RWPE1 (cell line): ENCODE measurements around the gene CAMP.
A peak's percentile ranks its signal among the peaks of the same experiment; 100 is the strongest.
"Not testable (repeated sequence)": the region's sequence is repeated elsewhere in the genome, so short reads cannot be mapped to it uniquely, and the experiment has no call there.

Experiments used
- CTCF ChIA-PET: fragments of 350-600 bp; sonication (Branson Sonifier 250); formaldehyde crosslinking; extraction: SDS; loops from one replicate; lab custom pipeline; 2021; lab: Yijun Ruan, JAX
- POLR2A ChIA-PET: fragments of 400-600 bp; formaldehyde crosslinking; extraction: SDS; loops from one replicate; lab custom pipeline; 2020; ENCODE audit warnings: antibody characterized with exemption; ENCODE audit not compliant: low non-redundant PET; lab: Yijun Ruan, JAX
- DNase-seq: peaks from one replicate; pipeline ENCODE4 v3.0.0; 2012; ENCODE audit warnings: low spot score
- H3K27ac ChIP-seq: fragments of 450-650 bp; 2 replicates; pipeline ENCODE4 v1.5.1; 2017
- CTCF ChIP-seq: fragments of 450-650 bp; conservative IDR thresholded peaks from 2 replicates; pipeline ENCODE4 v1.5.1; 2017; ENCODE audit warnings: low read depth, mild to moderate bottlenecking

CAMP gene

GRCh38 chr3:48268381-48268935 lies 45.2 kb downstream of the CAMP start:
- no peak for TF ChIP-seq CTCF
- DNase-seq: peak; percentile 57
- peak overlapping the region; percentile 88 for H3K27ac ChIP-seq
- POLR2A ChIA-PET: interaction anchor here (1.0 kb wide), 1 partner anchor 11 kb away, joined by 3 read pairs; no protein-coding TSS in a partner anchor
- CTCF ChIA-PET: interaction anchor here (0.6 to 1.3 kb wide), 3 partner anchors 117 to 970 kb away, joined by 3 to 7 read pairs (median 4); no protein-coding TSS in a partner anchor

DNA sequence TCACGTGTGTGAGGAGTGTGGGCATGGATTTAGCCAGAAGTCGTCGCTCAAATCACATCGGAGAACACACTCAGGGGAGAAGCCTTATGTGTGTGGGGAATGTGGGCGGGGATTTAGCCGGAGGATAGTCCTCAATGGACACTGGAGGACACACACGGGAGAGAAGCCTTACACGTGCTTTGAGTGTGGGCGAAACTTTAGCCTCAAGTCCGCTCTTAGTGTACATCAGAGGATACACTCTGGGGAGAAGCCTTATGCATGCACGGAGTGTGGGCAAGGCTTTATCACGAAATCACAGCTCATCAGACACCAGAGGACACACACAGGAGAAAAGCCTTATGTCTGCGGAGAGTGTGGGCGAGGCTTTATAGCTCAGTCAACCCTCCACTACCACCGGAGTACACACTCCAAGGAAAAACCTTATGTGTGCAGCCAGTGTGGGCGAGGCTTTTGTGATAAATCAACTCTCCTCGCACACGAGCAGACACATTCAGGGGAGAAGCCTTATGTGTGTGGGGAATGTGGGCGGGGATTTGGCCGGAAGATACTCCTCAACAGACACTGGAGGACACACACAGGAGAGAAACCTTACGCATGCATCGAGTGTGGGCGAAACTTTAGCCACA lies 45.8 kb downstream of the CAMP start:
- DNase-seq: no peak
- ChIA-PET CTCF (interaction anchor here (0.6 to 1.3 kb wide), 2 partner anchors 132 to 167 kb away, joined by 3 to 7 read pairs; no protein-coding TSS in a partner anchor), POLR2A (interaction anchor here (1.0 kb wide), 1 partner anchor 10 kb away, joined by 3 read pairs; no protein-coding TSS in a partner anchor)
- TF ChIP-seq CTCF: no peak
- H3K27ac ChIP-seq: peak overlapping the region; percentile 88

- no peak for DNase-seq
- CTCF ChIA-PET: interaction anchor here (0.5 to 1.3 kb wide), 3 partner anchors 131 to 166 kb away, joined by 3 to 7 read pairs (median 3); no protein-coding TSS in a partner anchor
- POLR2A ChIA-PET: no interaction called here
- TF ChIP-seq CTCF: no peak
- H3K27ac ChIP-seq: peak overlapping the region; percentile 88
These were observed 46.3 kb downstream of the CAMP start for GRCh38 chr3:48269592-48269991.

DNA sequence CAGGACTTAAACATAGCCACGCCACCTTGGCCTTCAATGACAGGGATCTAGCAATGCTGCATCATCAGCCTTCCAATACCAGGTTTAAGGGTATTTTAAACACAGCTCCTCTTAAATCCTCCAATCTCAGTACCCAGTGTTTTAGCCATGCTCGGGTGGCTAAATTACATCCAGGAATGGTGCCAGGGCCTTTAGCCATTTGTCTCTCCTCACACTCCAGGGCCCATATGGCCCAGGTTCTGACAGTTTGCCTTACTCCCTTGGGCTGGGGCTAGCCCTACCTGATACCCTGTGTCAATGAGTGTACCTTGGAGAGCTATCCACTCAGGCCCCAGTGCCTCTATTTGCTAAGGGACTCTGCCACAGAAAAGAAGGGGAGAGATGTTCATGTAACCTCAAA lies 47.0 kb downstream of the CAMP start:
- ChIA-PET POLR2A (no interaction called here), CTCF (interaction anchor here (0.5 kb wide), 2 partner anchors 54 to 156 kb away, joined by 3 read pairs; no protein-coding TSS in a partner anchor)
- H3K27ac ChIP-seq: peak overlapping the region; percentile 23; the same call in 1 of the 2 replicates
- DNase-seq: no peak
- no peak for TF ChIP-seq CTCF

DNA sequence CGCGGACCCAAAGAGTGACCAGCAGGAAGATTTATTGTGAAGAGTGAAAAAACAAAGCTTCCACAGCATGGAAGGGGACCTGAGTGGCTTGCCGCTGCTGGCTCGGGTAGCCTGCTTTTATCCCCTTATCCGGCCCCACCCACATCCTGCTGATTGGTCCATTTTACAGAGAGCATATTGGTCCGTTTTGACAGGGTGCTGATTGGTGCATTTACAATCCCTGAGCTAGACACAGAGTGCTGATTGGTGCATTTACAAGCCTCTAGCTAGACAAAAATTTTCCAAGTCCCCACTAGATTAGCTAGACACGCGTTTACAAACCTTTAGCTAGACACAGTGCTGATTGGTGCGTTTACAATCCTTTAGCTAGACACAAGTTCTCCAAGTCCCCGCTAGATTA lies 47.9 kb downstream of the CAMP start:
- DNase-seq, POLR2A ChIA-PET: not testable (repeated sequence)
- peak overlapping the region; percentile 23; the same call in 1 of the 2 replicates for H3K27ac ChIP-seq
- CTCF ChIA-PET: interaction anchor here (1.0 kb wide), 1 partner anchor 77 kb away, joined by 3 read pairs; no protein-coding TSS in a partner anchor

DNA sequence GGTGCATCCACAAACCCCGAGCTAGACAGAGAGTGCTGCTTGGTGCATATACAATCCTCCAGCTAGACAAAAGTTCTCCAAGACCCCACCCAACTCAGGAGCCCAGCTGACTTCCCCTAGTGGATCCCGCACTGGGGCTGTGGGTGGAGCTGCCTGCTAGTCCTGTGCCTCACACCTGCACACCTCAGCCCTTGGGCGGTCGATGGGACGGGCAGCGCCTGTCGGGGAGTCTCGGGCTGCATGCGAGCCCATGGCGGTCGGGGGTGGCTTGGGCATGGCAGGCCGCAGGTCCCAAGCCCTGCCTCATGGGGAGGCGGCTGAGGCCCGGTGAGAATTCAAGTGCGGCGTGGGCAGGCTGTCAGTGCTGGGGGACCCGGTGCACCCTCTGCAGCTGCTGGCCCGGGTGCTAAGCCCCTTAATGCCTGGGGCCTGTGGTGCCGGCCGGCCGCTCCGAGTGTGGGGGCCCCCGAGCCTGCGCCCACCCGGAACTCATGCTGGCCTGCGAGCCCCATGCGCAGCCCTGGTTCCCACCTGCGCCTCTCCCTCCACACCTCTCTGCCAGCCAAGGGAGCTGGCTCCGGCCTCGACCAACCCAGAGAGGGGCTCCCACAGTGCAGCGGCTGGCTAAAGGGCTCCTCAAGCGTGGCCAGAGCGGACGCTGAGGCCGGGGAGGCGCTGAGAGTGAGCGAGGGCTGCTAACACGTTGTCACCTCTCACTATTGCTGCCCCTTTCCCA lies 48.6 kb downstream of the CAMP start:
- ChIA-PET POLR2A (no interaction called here), CTCF (interaction anchor here (1.0 kb wide), 1 partner anchor 77 kb away, joined by 3 read pairs; no protein-coding TSS in a partner anchor)
- DNase-seq: no peak
- H3K27ac ChIP-seq: no peak overlapping the region
- TF ChIP-seq CTCF: no peak
